Activated T-helper 2 cell treated with anti-CD3 and anti-CD28 coated beads, Interferon-gamma antibody, Interleukin-2, Interleukin-4, amounts not matched to agents 10 μg/mL and 5 μg/mL and 100 μg/mL, durations not matched to agents 14 hours and 24 hours and 36 hours (primary cell): Measurements from ENCODE around the gene ANKRD39. TPM values are rescaled to one million over a fixed set of nuclear protein-coding genes. Genes with fewer than 3 reads are reported as not detected.

Experiments used
- DNase-seq: peaks from one replicate; pipeline ENCODE4 v3.0.0; 2021; ENCODE audit warnings: low spot score
- H3K27ac Mint-ChIP-seq: one replicate; pipeline ENCODE4 v1.8.0; 2021; ENCODE audit warnings: mixed read lengths
- H3K27me3 Mint-ChIP-seq: one replicate; pipeline ENCODE4 v1.8.0; 2021; ENCODE audit warnings: low read depth, mixed read lengths
- H3K36me3 Mint-ChIP-seq: one replicate; pipeline ENCODE4 v1.8.0; 2021; ENCODE audit warnings: low read depth, mixed read lengths
- H3K4me1 Mint-ChIP-seq: one replicate; pipeline ENCODE4 v1.8.0; 2021; ENCODE audit warnings: low read depth, mixed read lengths
- H3K4me3 Mint-ChIP-seq: one replicate; pipeline ENCODE4 v1.8.0; 2021; ENCODE audit warnings: low read depth, mild to moderate bottlenecking, moderate library complexity, mixed read lengths
- H3K9me3 Mint-ChIP-seq: one replicate; pipeline ENCODE4 v1.8.0; 2021; ENCODE audit warnings: mixed read lengths
- intact Hi-C: fragments of 100-400 bp; cut with micrococcal nuclease; formaldehyde crosslinking; loops from one replicate; pipeline ENCODE4 v1.15.1; 2023
- total RNA-seq: library from RNA; stranded (reverse); gene quantifications from 2 replicates; pipeline ENCODE4 v1.2.3, GENCODE V29; 2022

ANKRD39 gene
- total RNA-seq, 1 donor from 2014 or later = 39.2 TPM

DNA sequence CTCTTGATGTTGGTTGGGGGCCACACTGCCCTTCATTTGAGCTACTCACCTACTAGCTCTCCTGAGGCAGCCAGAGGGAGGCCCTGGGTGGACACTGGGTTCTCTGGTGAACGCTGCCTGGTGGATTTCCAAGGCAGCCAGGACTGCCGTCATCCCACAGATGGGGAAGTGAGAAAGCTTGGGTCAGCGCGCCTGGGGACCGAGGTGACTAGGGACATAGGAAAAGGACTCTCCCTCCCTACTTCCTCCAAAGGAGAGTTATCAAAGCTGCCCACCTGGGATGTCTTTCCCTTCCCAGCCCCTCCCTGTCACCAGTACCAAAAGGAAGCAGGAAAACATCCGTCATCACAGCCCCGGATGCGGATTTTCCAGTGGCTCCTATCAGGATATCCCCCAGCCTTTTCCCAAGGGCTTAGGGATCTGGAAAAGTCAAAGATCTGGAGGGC, 15.9 kb upstream of the ANKRD39 start:
- intact Hi-C loops = loop anchor here (5.0 kb wide), 1 partner anchor 89 kb away; no protein-coding TSS in a partner anchor
- Mint-ChIP-seq H3K9me3 (no peaks in the 10 kb centered on the region), H3K36me3 (no peaks in the 10 kb centered on the region), H3K27ac (no peak overlapping the region), H3K4me1 (peaks cover 16% of the 10 kb centered on the region), H3K27me3 (peaks cover 7% of the 10 kb centered on the region), H3K4me3 (no peak overlapping the region)
- no peak for DNase-seq

DNA sequence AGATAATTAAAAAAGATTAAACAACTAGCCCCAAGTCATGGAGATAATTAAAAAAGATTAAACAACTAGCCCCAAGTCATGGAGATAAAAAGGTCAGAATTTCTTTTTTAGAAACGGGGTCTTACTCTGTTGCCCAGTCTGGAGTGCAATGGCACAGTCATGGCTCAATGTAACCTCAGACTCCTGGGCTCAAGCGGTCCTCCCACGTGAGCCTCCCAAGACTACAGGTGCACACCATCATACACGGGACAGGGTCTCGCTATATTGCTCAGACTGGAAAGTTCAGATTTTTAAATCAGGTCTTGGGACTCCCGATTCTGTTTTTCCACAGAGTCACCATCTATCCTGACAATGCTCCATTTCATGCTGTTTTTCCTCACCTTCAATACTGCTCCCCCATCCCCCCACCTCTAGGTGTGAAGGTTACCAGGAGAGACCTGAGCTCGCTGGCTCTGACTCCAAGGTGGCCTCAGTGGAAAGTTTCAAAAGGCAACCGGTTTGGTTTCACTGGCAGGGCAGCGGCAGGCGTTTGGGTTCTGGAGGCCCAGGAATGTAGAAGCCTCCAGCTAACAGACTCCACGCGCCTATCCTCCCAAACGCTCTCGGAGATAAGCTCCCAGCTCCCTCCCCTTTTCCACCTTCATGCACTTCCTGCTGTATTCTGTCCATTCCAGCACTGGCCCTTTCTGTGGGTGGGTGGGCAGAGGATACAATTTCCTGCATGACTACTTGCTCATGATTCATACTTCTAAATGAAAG, 15.0 kb upstream of the ANKRD39 start:
- Mint-ChIP-seq H3K4me1 (peaks cover 17% of the 10 kb centered on the region), H3K27me3 (peaks cover 7% of the 10 kb centered on the region)

DNA sequence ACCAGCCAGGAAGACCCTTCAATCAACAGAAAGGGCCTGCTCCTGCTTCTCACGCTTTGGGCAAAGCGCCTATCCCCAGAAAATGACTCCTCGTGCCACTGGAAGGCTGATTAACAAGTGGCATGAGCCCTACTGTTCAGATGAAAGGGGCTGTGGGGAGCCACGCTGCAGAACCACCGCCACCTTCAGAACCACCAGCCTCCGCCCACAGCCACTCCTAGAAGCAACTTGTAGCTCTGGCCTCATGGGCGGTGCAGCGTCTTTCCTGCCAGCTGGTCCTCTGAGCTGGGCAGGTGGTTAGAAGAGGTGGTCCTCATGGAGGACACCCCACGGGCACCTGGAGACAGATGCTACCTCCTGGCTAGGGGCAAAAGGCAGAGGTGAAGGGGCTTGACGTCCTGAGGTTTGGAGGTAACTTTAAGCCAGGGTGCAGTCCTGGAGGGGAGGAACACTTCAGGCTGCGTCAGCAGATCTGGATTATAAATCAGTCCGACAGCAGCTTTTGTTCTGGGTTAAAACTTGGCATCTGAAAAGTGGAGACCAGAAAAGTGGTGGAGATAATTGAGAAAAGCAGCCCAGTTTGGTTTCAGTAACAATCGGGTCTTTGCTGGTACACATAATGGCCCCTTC, 12.9 kb upstream of the ANKRD39 start:
- intact Hi-C loops = loop anchor here (2.0 to 5.0 kb wide), 2 partner anchors 42 to 92 kb away; no protein-coding TSS in a partner anchor
- H3K27me3 Mint-ChIP-seq = peaks cover 7% of the 10 kb centered on the region
- H3K4me3 Mint-ChIP-seq = peak overlapping the region; percentile 84
- peak overlapping the region; percentile 83 for H3K27ac Mint-ChIP-seq
- DNase-seq = peak; percentile 55
- H3K36me3 Mint-ChIP-seq = peaks cover 13% of the 10 kb centered on the region
- H3K9me3 Mint-ChIP-seq = no peaks in the 10 kb centered on the region
- peaks cover 23% of the 10 kb centered on the region for H3K4me1 Mint-ChIP-seq

More for the DNA sequence above, 15.0 kb upstream of the ANKRD39 start:
- intact Hi-C loops = loop anchor here (5.0 kb wide), 1 partner anchor 90 kb away; no protein-coding TSS in a partner anchor
- peaks cover 5% of the 10 kb centered on the region for H3K36me3 Mint-ChIP-seq
- H3K4me3 Mint-ChIP-seq = no peak overlapping the region
- no peaks in the 10 kb centered on the region for H3K9me3 Mint-ChIP-seq
- no peak for DNase-seq
- H3K27ac Mint-ChIP-seq = no peak overlapping the region

GRCh38 chr2:96869822-96870625, 12.2 kb upstream of the ANKRD39 start, which contains the start of gene SEMA4C:
Gene SEMA4C, minus strand, starts transcription at chr2:96870080. Its CDS starts 2,194 bp downstream, at chr2:96867886.
- Mint-ChIP-seq H3K36me3 (peaks cover 17% of the 10 kb centered on the region), H3K9me3 (no peaks in the 10 kb centered on the region), H3K4me1 (peaks cover 23% of the 10 kb centered on the region), H3K4me3 (peak within 1 kb of the TSS; percentile 84), H3K27ac (peak within 1 kb of the TSS; percentile 83), H3K27me3 (peaks cover 6% of the 10 kb centered on the region)
- intact Hi-C loops = loop anchor here (2.0 to 5.0 kb wide), 3 partner anchors 43 to 109 kb away; partner anchors contain the start of gene CNNM4
- DNase-seq = peak; percentile 45

- H3K36me3 Mint-ChIP-seq = peaks cover 17% of the 10 kb centered on the region
- intact Hi-C loops = loop anchor here (2.0 kb wide), 1 partner anchor 109 kb away; the partner anchor contains the start of gene CNNM4
- no peaks in the 10 kb centered on the region for H3K9me3 Mint-ChIP-seq
- no peak overlapping the region for H3K27ac Mint-ChIP-seq
- no peak for DNase-seq
- H3K4me3 Mint-ChIP-seq = no peak overlapping the region
- peaks cover 6% of the 10 kb centered on the region for H3K27me3 Mint-ChIP-seq
- peaks cover 22% of the 10 kb centered on the region for H3K4me1 Mint-ChIP-seq
Observed at GRCh38 chr2:96869281-96869821, 11.5 kb upstream of the ANKRD39 start.

DNA sequence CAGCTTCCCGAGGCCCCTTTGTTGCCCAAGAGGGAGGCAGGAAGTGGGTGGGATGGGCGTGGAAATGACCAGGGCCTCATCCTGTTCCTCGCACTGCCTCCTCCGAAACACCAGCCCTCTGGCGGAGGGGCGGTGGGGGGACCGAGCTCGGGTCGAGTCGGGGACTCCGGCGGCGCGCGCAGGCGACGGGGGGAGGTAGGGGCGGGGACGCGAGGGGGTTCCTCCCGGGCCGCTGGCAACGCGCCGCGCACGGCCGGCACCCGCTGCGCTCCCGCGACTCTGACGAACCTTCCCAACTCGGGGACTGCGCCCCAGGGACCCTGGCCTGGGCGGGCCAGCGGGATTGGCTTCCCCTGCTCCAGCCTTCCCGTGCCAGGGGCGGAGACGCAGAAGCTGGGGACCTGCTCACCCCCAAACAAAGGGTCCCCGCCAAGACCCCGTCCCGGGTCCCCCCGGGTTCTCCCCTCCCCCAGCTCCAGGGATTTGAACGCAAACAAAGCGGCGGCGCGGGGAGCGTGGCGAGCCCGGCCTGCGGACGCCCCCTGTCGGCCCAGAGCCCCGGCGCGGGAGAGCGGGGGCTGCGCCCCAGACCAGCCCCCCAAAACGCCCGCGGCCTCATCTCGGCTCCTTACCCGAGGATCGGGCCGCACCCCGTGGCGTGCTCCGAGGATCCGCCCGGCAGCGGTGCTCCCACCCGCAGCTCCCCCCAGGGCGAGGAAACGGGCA, 10.9 kb upstream of the ANKRD39 start:
- H3K9me3 Mint-ChIP-seq = no peaks in the 10 kb centered on the region
- H3K27ac Mint-ChIP-seq = peak overlapping the region; percentile 77
- H3K4me3 Mint-ChIP-seq = peak overlapping the region; percentile 84
- DNase-seq = peak; percentile 62
- intact Hi-C loops = loop anchor here (1.0 to 2.0 kb wide), 2 partner anchors 10 to 108 kb away; partner anchors contain the start of genes ANKRD39 and CNNM4
- peaks cover 17% of the 10 kb centered on the region for H3K36me3 Mint-ChIP-seq
- H3K27me3 Mint-ChIP-seq = peaks cover 6% of the 10 kb centered on the region
- H3K4me1 Mint-ChIP-seq = peaks cover 19% of the 10 kb centered on the region

- H3K36me3 Mint-ChIP-seq = peaks cover 23% of the 10 kb centered on the region
- no peak for DNase-seq
- peak overlapping the region; percentile 77 for H3K27ac Mint-ChIP-seq
- H3K4me3 Mint-ChIP-seq = peak overlapping the region; percentile 84
- H3K4me1 Mint-ChIP-seq = peaks cover 15% of the 10 kb centered on the region
- intact Hi-C loops = loop anchor here (1.0 to 2.0 kb wide), 2 partner anchors 10 to 107 kb away; partner anchors contain the start of genes ANKRD39 and CNNM4
- peaks cover 6% of the 10 kb centered on the region for H3K27me3 Mint-ChIP-seq
- no peaks in the 10 kb centered on the region for H3K9me3 Mint-ChIP-seq
Observed at GRCh38 chr2:96867756-96868554, 10.1 kb upstream of the ANKRD39 start.

DNA sequence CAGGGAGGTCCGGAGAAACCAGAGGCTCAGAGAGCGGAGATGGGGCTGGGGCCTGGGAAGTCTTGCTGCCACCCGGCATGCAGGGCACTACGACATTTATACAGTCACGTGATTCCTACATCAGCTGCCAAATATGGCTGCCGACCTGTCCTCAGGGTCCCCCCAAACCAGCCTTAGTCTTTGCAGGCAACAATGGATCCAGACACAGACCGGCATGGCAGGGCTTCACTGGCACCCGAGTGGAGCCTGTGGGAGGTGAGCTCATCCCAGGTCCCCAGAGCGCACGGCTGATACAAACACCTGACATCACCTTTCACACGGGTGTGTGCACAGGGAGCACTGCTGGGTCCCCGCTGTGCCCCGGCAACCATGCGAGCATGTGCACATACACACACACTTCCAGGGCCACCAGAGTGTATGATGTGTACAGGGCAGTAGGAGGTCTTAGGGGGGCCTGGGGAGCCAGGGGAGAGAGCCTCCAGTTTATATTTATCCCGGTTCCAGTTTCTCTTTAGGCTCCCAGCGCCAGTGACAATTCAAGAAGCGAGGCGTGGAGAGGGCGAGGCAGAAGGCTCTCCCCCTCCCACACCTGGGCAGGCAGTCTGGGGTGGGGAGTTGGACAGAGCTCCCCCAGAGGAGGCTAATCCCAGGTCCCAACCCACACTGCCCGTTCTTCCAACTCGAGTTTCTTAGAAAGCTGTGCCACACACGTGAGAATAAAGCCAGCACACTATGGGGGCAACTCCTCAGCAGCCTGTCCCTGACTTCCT, 9.4 kb upstream of the ANKRD39 start:
- Mint-ChIP-seq H3K36me3 (peaks cover 25% of the 10 kb centered on the region), H3K27ac (peak overlapping the region; percentile 77), H3K27me3 (peaks cover 6% of the 10 kb centered on the region), H3K9me3 (no peaks in the 10 kb centered on the region), H3K4me1 (peaks cover 15% of the 10 kb centered on the region), H3K4me3 (peak overlapping the region; percentile 84)
- no peak for DNase-seq
- intact Hi-C loops = no loop called here

DNA sequence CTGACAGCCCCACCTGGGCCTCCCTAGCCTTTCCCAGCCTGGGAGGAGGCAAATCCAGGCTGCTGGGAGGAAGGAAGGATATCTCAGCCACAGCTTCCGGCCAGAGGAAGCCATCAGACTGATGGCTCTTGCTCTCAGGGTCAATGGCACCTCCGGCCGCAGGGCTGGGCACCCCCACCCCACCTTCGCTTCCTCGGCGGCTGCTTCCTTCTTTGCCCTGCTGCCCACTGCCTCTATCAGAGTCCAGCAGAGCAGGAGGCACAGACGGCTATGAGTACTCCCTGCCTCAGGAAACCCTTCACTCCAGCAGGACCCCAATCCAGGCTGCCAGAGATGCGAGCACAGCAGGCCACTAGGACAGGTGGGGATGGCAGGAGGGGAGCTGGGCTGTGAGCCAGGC, 8.8 kb upstream of the ANKRD39 start:
- H3K4me1 Mint-ChIP-seq = peaks cover 15% of the 10 kb centered on the region
- H3K4me3 Mint-ChIP-seq = peak overlapping the region; percentile 84
- intact Hi-C loops = no loop called here

GRCh38 chr2:96866149-96866548, 8.3 kb upstream of the ANKRD39 start:
- intact Hi-C loops = no loop called here
- peaks cover 15% of the 10 kb centered on the region for H3K4me1 Mint-ChIP-seq

More for the DNA sequence above, 8.8 kb upstream of the ANKRD39 start:
- H3K9me3 Mint-ChIP-seq = no peaks in the 10 kb centered on the region
- H3K27ac Mint-ChIP-seq = no peak overlapping the region
- H3K27me3 Mint-ChIP-seq = peaks cover 6% of the 10 kb centered on the region
- H3K36me3 Mint-ChIP-seq = peaks cover 31% of the 10 kb centered on the region
- no peak for DNase-seq

More at GRCh38 chr2:96866149-96866548, 8.3 kb upstream of the ANKRD39 start:
- DNase-seq = no peak
- Mint-ChIP-seq H3K27ac (no peak overlapping the region), H3K9me3 (no peaks in the 10 kb centered on the region), H3K4me3 (no peak overlapping the region), H3K36me3 (peaks cover 34% of the 10 kb centered on the region), H3K27me3 (peaks cover 6% of the 10 kb centered on the region)
